HEK293 (cell line): ENCODE results near the gene C3.

Experiments
- CTCF ChIP-seq: fragments of 450-650 bp; formaldehyde crosslinking; IDR thresholded peaks from 2 replicates; pipeline ENCODE4 v1.5.1; 2016; ENCODE audit warnings: missing biosample characterization, missing genetic modification characterization
- ZEB2 ChIP-seq: fragments of 450-650 bp; formaldehyde crosslinking; IDR thresholded peaks from 2 replicates; pipeline ENCODE4 v1.5.1; 2016; ENCODE audit warnings: missing biosample characterization, missing genetic modification characterization
- ZFP41 ChIP-seq: fragments of 450-650 bp; formaldehyde crosslinking; IDR thresholded peaks from 2 replicates; pipeline ENCODE4 v1.5.1; 2016; ENCODE audit warnings: missing biosample characterization, missing genetic modification characterization, borderline replicate concordance
- ZNF132 ChIP-seq: fragments of 450-650 bp; formaldehyde crosslinking; IDR thresholded peaks from 2 replicates; pipeline ENCODE4 v1.5.1; 2017; ENCODE audit warnings: missing biosample characterization, missing genetic modification characterization, borderline replicate concordance
- ZNF335 ChIP-seq: fragments of 450-650 bp; formaldehyde crosslinking; conservative IDR thresholded peaks from 2 replicates; pipeline ENCODE4 v1.5.1; 2016; ENCODE audit warnings: missing biosample characterization, missing genetic modification characterization
- ZNF768 ChIP-seq: fragments of 450-650 bp; formaldehyde crosslinking; IDR thresholded peaks from 2 replicates; pipeline ENCODE4 v1.5.1; 2018; ENCODE audit warnings: missing biosample characterization, mild to moderate bottlenecking, missing genetic modification characterization

DNA sequence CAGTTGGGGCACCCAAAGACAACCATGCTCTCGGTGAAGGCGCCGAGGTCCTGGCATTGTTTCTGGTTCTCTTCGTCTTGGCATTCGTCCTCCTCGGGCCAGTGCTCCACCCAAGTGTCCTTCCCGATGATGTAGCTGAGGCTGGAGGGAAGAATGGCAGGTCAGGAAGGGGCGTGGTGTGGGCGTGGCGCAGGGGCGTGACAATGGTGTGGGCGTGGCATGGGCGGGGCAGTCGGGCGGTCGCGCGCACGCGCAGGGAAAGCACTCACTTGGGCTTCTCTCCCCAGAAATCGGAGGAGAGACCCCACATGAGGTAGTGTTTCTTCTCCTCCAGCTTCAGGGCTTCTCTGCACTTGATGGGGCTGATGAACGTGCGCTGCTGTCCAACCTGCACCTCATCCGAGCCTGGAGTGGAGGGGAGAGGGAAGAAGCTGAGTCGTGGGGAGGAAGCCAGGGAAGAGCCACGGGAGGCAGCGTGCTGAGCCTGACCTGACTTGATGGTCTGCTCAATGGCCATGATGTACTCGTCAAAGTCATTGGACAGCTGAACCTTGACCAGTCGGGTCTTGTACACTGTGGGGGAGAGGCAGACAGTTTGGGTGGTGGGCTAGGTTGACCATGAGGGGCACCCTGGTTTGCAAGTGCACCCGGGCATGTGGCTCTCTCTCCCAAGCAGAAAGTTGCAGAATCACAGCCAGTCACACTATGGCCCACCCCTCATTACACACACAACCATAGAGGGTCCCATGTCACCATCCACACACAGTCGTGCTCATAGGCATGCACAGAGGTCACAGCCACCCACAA, 42.4 kb downstream of the C3 start:
- TF ChIP-seq CTCF (tag by site-specific recombination) (no peak), ZEB2 (tag by site-specific recombination) (no peak), ZNF768 (tag by site-specific recombination) (no peak), ZNF335 (no peak), ZNF132 (tag by site-specific recombination) (no peak), ZFP41 (tag by site-specific recombination) (no peak)
